Neural progenitor cell (in vitro differentiated cells): Measurements from ENCODE around the gene SLC2A9.

Experiments used
- EZH2 ChIP-seq: fragments of 200-600 bp; sonication (generic); IDR thresholded peaks from 2 replicates; pipeline ENCODE4 v1.6.1; 2017; ENCODE audit warnings: antibody characterized with exemption, mild to moderate bottlenecking, moderate library complexity
- EZH2phosphoT487 ChIP-seq: fragments of 200-600 bp; sonication (generic); IDR thresholded peaks from 2 replicates; pipeline ENCODE4 v1.6.1; 2017; ENCODE audit warnings: antibody characterized with exemption
- TF ChIP-seq, protein P1 (sequence below): fragments of 200-600 bp; sonication (generic); IDR thresholded peaks from 2 replicates; pipeline ENCODE4 v1.5.1; 2017; ENCODE audit warnings: antibody characterized with exemption, mild to moderate bottlenecking

DNA sequence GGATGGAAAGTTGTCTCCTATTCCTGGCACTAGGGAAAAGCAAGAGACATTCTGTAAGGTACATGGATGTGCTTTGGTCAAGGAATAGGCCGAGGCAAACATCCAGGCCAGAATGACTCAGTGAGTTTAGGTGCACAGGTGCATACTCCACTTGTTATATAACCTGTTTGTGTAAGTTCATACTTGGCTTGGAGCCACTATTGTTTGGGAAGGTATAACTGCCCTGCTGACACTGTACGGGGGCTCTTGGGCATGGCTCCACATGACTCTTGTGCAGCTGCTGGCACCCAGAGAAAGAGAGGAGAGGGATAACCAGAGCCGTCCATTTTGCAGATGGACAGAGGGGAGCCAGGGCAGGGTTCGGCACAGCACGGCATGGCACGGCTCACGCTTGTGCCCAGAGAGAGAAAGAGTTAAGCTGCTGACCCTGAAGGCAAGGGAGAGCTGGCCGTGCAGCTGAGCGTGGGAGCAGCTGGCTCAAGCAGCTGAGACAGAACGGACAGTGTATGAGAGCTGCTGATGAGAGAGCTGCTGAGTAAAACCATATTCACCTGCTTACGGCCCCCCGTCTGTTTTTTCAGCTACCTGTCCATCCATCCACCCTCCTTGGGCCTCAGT, 98.0 kb downstream of the SLC2A9 start:
- TF ChIP-seq EZH2 (no peak), EZH2phosphoT487 (no peak)
- TF ChIP-seq, protein P1, sequence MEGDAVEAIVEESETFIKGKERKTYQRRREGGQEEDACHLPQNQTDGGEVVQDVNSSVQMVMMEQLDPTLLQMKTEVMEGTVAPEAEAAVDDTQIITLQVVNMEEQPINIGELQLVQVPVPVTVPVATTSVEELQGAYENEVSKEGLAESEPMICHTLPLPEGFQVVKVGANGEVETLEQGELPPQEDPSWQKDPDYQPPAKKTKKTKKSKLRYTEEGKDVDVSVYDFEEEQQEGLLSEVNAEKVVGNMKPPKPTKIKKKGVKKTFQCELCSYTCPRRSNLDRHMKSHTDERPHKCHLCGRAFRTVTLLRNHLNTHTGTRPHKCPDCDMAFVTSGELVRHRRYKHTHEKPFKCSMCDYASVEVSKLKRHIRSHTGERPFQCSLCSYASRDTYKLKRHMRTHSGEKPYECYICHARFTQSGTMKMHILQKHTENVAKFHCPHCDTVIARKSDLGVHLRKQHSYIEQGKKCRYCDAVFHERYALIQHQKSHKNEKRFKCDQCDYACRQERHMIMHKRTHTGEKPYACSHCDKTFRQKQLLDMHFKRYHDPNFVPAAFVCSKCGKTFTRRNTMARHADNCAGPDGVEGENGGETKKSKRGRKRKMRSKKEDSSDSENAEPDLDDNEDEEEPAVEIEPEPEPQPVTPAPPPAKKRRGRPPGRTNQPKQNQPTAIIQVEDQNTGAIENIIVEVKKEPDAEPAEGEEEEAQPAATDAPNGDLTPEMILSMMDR = no peak
